ENCODE measurements around the gene TMEM117.
"Not testable (repeated sequence)": the region's sequence is repeated elsewhere in the genome, so short reads cannot be mapped to it uniquely, and the experiment has no call there.

The TMEM117 gene

DNA sequence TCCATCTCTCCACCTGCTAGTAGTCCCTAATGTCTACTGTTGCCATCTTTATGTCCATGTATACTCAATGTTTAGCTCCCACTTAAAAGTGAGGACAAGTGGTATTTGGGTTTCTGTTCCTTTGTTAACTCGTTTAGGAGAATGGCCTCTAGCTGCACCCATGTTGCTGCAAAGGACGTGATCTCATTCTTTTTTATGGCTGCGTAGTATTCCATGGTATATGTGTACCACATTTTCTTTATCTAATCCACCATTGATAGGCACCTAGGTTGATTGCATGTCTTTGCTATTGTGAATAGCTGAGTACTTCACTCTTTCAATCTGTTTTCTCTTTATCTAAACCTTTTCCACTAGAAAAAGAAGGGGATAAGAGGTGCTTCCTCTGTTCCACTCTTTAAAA is 130.0 kb downstream of the TMEM117 start:
- DNase-seq = no peak

DNA sequence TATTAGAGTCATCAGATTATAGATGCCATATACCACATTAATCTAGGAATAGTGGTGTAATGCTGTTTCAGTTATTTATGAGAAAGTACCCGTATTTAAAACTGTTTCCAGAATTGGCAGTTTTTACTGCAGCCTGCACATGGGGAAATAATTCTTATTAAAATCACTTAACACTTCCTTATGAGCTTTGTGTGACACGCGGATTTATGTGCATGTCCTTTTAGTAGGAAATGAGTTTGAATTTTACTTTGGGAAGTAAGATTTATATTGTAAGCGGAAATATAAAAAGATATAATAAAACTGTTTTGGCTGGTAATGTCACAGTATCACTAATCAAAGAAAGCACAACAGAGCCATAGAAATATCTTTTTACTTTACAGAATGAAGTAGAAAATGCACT is 132.9 kb downstream of the TMEM117 start:
- no peak for DNase-seq

DNA sequence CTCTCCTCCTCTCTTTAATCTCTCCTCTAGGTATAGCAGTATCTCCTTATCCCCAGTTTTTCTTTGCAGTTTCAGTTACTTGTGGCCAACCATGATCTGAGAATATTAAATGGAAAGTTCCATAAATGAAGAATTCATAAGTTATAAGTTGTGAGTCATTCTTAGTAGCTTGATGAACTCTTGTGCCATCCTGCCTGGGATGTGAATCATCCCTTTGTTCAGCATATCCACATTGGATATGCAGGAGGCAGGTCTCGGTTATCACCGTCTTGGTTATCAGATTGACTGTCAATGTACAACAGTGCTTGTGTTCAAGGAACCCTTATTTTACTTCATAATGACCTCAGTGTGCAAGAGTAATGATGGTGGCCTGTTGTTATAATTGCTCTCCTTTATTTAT is 134.0 kb downstream of the TMEM117 start:
- no peak for DNase-seq

DNA sequence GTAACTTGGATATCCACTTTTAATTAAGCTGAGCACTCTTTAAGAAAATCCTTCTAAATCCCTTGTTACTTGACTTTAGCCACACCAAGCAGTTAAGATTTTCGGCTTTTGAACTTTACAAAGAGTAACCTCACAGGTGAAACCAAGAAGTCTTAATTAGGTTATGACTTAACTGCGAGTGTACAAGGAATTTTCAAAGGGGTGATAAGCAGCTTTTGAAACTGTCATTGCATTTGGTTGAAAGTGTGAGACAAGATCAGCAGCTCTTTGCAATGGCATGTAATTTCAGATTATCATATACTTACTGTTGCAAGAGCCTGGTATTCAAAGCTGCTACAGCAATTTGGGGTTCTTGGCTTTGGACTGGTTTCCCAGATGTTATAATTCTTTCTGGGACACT is 137.5 kb downstream of the TMEM117 start:
- DNase-seq = no peak

DNA sequence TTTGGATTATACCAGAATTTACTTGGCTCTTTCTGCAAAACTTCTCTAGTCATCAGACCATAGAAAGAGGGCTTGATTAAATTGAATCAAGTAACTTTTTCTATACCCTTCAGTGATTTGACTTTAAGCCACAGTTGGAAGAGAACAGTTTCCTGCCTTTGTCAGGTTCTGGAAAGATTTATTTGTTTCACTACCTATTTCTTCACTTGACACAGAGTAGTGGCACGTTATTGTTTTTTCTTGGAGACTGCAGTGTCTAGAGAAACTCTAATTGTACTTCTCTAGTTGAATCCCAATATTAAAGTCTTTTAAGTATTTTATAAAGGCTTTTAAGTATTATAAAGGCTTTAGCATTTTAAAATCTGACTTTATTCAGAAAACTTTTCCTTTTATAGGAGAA is 138.1 kb downstream of the TMEM117 start:
- DNase-seq = no peak

DNA sequence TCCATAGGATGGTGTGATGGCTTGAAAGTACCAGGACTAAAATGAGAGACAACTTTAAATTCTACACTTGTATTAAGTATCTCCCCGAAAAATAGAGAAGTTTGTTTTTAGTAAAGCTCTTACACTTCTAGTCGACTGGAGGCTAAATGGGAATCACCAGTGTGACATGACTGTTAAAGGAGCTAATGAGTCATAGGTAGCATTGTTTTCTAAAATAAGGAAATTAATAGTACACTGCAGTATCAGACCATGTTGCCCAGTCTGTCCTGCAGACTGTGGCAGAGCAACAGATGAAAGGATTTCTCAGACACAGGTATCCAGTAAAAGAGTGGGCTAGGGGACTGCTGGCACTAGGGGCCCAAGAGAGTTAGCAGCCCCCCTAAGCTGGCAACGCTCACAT is 140.1 kb downstream of the TMEM117 start:
- no peak for DNase-seq

DNA sequence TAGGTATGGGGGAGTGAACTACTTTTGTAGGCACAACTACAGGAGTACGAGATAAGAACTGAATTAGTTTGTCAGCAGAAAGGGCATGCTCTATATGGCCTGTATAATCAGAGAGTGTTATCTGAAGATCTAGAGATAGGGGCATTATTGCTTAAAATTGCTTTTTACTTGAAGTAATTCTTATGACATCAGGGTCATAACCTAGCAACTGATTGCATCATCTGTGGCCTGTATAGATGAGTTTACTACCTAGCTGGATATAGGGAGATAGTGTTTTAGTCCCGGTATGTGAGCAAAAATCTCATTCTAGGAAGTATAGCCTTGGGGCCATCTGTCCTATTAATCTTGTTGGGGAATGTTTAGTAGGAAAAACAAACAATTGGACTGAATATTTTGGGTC is 142.7 kb downstream of the TMEM117 start:
- no peak for DNase-seq

DNA sequence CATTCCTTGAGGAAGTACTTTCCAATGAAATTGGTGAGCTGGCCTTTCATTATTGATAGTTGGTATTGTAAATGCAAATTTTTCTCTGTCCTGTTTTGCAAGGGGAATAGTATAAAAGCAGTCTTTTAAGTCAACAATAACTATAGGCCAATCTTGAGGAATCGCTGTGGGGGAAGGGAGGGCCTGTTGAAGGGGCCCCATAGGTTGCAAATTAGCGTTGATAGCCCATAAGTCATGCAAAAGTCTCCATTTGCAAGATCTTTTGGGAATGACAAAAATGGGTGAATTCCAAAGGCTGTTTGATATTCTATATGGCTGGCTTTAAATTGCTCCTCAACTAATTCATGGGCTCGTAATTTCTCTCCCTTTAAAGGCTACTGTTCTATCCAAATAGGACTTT is 143.6 kb downstream of the TMEM117 start:
- no peak for DNase-seq

DNA sequence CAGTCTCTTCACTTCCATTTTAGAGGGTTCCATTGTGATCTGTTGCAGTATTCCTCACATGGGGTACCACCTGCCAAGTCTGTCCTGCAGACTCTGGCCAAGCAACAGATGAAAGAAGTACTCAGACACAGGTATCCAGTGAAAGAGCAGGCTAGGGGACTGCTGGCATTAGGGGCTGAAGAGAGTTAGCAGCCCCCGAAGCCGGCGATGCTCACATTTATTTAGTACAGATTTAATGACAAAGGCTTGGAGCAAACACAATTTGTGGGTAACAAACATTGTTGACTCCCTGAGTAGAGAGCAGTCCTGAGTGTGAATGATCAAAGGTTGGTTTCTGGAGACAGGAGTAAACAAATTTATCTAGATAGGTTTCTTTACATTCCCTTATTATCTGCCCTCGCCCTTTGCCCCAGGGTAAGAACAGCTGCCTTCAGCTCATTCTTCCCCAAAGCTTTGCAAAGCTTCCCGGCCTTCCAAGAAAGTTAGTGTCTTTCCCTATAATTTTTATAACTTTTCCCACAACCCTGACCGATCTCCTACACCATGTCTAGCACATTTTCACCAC is 144.8 kb downstream of the TMEM117 start:
- DNase-seq = no peak

DNA sequence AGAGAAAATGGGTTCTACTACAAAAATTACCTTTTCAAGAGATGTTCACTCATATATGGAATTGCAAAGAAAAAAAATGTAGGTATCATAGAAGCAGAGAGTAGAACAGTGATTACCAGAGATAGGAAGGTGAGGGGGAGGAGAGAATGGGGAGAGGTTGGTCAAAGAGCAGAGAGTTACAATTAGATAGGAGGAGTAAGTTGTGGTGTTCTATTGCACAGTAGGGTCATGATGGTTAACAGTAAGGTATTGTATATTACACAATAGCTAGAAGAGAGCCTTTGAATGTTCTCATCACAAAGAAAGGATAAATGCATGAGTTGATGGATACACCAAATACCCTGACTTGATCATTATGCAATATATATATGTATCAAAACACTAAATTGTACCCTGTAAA is 145.8 kb downstream of the TMEM117 start:
- DNase-seq = no peak

DNA sequence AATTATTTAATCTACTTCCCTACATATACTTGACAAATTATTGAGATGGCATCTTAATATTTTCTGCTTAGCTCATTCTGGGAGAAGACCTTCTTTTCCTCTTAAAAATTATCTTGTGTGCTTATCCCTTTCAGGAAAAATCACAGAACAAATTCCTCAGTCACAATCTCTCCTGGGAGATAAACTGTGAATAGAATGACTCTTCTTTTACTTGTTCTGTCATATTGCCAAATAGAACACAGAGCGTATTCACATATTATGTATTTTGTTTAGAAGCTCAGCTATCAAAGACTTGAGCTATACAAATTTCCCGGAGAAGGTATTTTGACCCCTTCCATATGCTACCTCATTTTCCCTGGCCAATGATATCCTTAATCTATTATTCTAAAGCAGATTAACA is 146.7 kb downstream of the TMEM117 start:
- DNase-seq = no peak

DNA sequence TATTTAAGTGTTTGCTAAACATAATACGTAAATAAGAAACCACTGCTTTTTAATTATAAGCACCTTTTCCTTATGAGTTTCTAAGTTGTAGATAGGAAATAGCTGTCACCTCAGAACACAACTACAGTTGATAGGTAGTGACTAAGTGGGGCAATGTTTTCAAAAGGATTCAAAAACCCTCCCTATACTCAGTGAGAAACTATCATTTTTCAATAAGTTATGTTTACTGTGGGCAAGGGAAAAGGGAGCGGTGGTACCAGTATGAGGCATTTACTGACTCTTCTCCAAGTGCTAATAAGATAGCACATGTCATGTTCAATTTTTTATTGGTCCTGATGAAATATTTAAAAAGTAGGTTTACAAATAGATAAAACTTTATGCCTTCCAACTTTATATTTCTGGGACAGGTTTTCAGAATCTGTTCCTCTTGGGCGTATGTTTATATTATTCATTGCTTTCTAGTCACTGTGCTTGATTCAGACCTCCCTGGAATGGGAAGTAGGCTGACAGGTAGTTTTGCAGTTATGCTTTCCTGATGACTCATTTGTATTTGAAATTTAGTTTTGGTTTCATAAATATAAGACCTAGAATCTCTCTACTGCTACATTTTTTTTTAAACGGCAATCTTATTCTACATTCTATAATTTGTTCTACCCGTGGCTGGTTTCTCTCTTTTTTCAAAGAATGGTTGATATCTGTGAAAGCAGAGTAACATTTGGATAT is 153.1 kb downstream of the TMEM117 start:
- no peak for DNase-seq

DNA sequence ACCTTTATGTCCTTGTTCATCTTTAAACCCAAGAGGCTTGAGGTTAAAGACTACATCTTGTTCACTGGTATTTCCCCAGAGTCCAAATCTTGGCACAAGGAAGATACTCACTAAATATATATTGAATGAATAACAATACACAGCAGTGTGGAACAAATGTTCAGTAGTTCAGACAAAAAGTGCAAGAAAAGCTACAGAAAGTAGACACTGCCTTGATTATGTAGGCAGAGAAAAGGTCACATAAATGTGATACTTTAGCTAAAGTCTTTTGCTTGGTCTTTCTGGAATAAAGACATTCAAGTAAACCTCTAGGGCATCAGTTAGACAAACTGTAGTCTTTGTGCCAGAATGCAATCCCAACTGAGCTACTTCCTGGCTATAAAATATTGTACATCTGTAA is 157.0 kb downstream of the TMEM117 start:
- DNase-seq = no peak

DNA sequence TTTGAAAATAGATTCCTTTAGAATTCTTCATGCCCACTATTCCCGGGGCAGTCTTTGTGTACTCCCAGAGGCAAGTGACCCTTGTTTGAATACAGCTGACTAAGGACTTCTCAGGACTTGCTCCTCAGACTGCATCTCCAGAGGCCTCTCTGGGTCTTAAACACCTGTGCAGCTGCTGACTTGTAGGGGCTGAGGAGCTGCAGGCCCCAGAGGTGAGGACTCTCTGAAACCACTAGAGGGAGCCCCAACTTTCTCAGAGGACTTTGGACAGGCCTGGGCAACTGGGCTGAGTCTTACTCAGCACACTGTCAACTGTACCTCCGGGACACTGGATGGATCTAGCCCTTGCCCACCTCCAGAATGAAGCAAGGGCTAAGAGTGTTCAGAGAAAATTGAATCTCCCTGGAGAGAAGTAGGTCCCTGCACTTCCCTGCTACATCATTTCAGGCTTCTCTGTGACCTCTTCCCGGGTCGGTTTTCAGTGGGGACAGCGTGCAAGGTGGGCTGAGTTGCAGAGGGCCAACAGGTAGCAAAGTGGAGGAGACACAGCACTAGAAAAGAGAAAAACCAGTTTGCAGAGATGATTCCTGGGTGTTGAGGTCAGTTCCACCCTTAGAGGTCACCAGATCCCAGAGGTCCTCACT is 164.6 kb downstream of the TMEM117 start:
- no peak for DNase-seq

DNA sequence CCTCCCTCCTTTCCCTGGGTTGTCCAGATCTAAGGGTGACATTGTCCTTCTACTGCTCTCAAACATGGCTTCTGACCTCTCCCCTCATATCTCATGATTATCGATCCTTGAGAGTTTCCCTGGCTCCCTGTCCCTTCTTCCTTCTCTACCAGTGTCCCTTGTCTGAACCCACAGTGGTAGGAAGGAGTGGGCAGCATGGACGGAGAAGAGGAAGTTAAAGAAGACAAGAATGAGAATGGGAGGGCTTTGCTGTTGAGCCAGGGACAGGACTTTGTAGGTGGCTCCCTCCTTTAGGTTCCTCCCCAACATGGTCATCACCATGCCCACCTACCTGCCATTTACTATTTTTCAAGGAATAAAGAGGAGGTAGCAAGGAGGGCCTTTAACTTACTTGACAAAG is 166.7 kb downstream of the TMEM117 start:
- DNase-seq = no peak

DNA sequence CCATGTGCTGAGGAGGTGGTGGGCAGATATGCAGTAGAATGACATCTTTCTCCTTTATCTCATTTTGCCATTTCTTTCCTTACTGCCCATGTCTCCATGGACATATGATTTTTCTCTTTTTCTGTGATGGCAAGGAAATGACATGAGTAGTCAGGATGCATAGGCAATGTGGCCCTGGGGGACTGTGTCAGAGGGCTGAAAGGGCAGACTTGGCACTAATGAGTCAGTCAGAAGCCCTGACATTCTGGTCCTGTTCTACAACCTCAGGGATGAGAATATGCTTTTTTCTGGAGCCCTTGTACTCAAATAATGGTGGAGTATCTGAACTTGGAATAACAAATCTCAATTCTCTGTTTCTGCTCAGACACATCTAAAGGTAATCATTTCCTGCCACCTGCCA is 167.8 kb downstream of the TMEM117 start:
- DNase-seq = no peak

DNA sequence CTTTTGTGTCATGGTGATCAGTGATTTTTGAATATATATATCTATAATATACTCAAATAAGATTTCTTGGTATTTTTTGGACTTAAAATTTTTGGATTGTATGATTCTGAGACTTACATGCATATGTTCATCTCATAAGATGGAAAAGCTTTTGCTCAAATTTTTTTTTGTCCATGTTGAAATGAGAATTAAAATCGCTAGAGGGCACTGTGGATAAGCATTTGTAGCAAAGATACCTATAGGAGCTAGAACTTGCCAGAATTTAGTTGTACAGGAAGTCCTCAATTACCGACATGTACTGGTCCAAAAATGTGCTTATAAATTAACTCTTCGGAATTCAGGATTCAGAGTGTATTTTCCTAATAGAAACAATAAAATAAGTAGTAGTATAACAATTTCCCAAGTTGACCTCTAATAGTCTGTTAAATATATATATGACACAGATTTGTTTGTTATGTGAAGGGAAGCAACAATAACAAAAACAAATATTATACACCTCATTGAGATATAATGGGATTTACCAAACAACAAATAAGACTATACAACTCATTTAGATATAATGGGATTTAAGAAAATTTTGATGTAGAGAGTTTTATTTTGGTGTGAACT is 179.6 kb downstream of the TMEM117 start:
- DNase-seq = no peak

DNA sequence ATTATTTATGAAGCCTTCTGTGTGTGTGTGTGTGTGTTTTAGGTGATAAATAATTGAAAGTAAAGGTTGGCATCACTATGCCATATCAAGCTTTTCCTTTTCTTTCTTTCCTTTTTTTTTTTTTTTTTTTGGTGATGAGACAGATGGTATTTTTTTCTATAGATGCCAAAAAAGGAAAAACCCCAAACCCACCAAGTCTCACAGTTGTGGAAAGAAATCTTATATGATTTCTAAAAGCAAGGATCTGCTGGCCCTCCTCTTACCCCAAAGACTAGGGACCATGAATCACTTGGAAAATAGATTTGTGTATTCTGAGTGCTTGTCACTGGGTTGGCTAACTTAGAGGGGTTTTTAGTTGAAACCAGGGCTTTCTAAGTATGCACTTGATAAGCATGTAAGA is 181.3 kb downstream of the TMEM117 start:
- no peak for DNase-seq

DNA sequence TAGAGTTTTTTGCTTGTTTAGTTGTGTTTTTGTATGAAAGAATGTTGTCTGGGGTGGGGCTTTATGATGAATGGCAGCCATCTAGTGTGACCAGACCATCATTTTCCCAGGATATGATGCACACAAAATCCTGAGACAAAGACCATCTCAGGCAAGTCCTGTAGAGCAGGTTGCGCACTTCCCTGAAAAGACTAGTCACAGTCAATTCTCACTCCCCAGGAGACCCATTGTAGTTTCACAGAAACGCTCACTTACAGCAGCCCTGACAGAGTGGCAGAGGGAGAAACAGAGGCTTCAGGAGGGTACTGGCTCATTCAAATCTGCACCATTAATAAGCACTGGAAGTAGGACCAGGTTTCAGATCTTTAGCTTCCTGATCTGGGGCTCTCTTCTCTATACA is 183.2 kb downstream of the TMEM117 start:
- DNase-seq = no peak

DNA sequence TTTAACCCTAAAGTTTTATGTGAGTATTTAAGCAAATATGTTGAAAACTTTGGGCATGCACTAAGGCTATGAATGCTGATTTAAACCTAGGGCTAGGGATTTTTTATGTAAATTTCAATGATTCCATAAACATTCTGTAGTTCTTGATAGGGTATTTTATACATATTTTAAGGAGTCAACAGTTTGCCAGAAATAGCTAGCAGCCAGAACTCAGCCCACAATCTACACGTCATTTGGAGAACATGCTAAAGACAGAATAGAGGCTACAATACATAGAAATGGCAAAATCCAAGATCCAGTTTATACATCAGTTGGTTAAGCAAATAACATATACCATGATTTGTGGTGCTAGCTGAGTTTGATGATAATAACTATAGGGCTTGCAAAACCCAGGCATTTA is 184.7 kb downstream of the TMEM117 start:
- DNase-seq = no peak

DNA sequence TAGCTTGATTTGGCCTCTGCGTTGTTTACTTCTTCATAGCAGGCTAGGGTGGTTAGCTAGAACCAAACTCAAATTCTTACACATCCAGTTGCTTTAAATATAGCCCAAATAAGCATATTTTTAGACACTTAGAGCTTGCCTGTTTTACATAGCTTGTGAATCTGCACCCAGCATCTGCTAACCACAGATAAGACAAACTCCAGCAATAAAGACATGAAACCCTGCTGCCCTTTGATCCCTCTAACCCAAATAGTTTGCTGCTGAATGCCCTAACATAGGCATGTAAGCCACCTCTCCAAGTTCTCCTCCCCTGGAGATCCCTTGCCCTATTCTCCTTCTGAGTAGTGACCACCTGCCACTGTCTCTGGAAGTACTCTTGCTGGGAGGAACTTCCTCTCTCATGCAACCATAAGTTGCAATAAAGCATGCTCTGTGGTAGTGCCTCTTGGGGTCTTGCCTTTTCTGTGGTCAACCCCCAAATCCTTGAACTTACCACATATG is 185.6 kb downstream of the TMEM117 start:
- DNase-seq = no peak

DNA sequence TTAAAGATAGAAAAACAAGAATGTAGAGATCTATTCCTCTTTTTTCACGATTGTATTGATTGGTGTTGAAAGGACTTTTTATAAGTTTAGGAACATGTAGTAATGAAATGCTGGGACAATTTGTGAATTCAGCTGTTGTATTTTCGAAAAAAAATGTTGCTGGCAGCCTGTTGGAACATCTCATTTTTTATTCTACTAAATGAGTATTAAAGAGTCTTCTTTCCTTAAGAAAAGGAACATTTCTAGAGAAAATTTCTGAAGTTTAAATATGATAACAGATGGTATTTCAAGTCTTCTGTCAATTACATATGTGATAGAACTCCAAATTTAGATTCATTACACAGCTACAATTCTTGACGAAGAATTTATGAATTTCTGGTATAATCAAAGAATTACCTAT is 189.6 kb downstream of the TMEM117 start:
- DNase-seq = no peak

DNA sequence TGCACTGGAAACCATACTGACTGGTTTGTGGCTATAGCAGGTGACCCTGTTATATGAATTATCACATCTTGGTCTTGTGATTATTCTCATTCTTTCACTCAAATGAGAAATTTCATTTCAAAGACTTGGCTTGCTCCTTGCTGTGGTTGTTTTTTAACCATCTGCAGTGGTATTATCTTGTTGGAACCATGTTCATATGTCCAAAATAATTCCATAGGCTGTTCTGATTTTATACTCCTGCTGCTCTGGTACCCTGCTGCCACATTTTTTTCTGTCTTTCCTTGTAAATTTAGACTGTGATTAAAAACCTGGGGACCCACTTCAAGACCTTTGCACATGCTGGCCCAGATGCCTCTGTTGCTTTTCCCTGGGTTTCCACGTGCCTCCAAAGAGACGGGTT is 190.2 kb downstream of the TMEM117 start:
- no peak for DNase-seq

DNA sequence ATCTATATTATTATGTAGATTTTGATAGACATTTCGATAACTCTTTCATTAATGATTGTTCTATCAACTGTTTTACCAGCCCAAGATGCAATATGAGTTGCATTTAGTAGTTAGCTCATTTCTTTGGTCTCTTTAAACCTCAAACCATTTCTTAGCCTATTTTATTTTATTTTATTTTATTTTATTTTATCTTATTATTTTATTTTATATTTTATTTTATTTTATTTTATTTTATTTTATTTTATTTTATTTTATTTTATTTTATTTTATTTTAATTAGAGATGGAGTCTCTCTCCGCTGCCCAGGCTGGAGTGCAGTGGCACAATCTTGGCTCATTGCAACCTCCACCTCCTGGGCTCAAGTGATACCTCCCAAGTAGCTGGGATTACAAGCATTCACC is 191.0 kb downstream of the TMEM117 start:
- DNase-seq = not testable (repeated sequence)
